ENCODE results near the gene CCDC201. TPM values are rescaled to one million over a fixed set of nuclear protein-coding genes. Genes with fewer than 3 reads are reported as not detected.
A peak's percentile ranks its signal among the peaks of the same experiment; 100 is the strongest.
"Not testable (repeated sequence)": the region's sequence is repeated elsewhere in the genome, so short reads cannot be mapped to it uniquely, and the experiment has no call there.

The CCDC201 gene
- total RNA-seq, 2 donors from 2014 or later = not detected

- not testable (repeated sequence) for H3K27ac ChIP-seq (ENCODE audit: low read depth, low read length); H3K4me3 ChIP-seq (ENCODE audit: low read length); H3K36me3 ChIP-seq (ENCODE audit: control insufficient read depth, insufficient read depth, low read length); H3K36me3 Mint-ChIP-seq (ENCODE audit: low read depth); H3K9ac ChIP-seq (ENCODE audit: extremely low read depth, low read length, poor library complexity, severe bottlenecking); H3K4me1 ChIP-seq (ENCODE audit: control insufficient read depth, insufficient read depth, low read length); H3K9me3 ChIP-seq (ENCODE audit: control insufficient read depth, low read length); H3K27ac Mint-ChIP-seq; H3K4me1 Mint-ChIP-seq; H3K27me3 Mint-ChIP-seq (ENCODE audit: insufficient read depth); H3K9me3 Mint-ChIP-seq; H3K4me3 Mint-ChIP-seq; H3K27me3 ChIP-seq (ENCODE audit: control insufficient read depth, insufficient read depth, low read length, poor library complexity, severe bottlenecking); DNase-seq
- 91 to 100% methylated on average over 1 to 18 of the region's 18 CpGs for WGBS, 2 experiments (ENCODE audit: insufficient coverage in 1 of 2, insufficient read length in 1 of 2)
These were observed 59.1 kb downstream of the CCDC201 start for GRCh38 chr7:45813771-45814170.

- H3K27ac Mint-ChIP-seq = no peak overlapping the region
- Histone ChIP-seq H3K27me3 (ENCODE audit: control insufficient read depth, insufficient read depth, low read length, poor library complexity, severe bottlenecking) (no peaks in the 10 kb centered on the region), H3K9me3 (ENCODE audit: control insufficient read depth, low read length) (no peaks in the 10 kb centered on the region), H3K4me1 (ENCODE audit: control insufficient read depth, insufficient read depth, low read length) (no peaks in the 10 kb centered on the region), H3K9ac (ENCODE audit: extremely low read depth, low read length, poor library complexity, severe bottlenecking) (no peak overlapping the region), H3K4me3 (ENCODE audit: low read length) (no peak overlapping the region), H3K27ac (ENCODE audit: low read depth, low read length) (no peak overlapping the region), H3K36me3 (ENCODE audit: control insufficient read depth, insufficient read depth, low read length) (no peaks in the 10 kb centered on the region)
- DNase-seq = no peak
- 90 to 100% methylated on average over 6 to 24 of the region's 24 CpGs for WGBS, 2 experiments (ENCODE audit: insufficient coverage in 1 of 2, insufficient read length in 1 of 2)
- no peaks in the 10 kb centered on the region for H3K27me3 Mint-ChIP-seq (ENCODE audit: insufficient read depth)
- no peaks in the 10 kb centered on the region for H3K9me3 Mint-ChIP-seq
- TF ChIP-seq, protein P1, sequence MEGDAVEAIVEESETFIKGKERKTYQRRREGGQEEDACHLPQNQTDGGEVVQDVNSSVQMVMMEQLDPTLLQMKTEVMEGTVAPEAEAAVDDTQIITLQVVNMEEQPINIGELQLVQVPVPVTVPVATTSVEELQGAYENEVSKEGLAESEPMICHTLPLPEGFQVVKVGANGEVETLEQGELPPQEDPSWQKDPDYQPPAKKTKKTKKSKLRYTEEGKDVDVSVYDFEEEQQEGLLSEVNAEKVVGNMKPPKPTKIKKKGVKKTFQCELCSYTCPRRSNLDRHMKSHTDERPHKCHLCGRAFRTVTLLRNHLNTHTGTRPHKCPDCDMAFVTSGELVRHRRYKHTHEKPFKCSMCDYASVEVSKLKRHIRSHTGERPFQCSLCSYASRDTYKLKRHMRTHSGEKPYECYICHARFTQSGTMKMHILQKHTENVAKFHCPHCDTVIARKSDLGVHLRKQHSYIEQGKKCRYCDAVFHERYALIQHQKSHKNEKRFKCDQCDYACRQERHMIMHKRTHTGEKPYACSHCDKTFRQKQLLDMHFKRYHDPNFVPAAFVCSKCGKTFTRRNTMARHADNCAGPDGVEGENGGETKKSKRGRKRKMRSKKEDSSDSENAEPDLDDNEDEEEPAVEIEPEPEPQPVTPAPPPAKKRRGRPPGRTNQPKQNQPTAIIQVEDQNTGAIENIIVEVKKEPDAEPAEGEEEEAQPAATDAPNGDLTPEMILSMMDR (conservative IDR thresholded peaks at IDR 0.05) = no peak
- no peak overlapping the region for H3K4me3 Mint-ChIP-seq
- no peaks in the 10 kb centered on the region for H3K4me1 Mint-ChIP-seq
- H3K36me3 Mint-ChIP-seq (ENCODE audit: low read depth) = no peaks in the 10 kb centered on the region
These were observed 59.9 kb downstream of the CCDC201 start for GRCh38 chr7:45812946-45813345.

- H3K36me3 ChIP-seq (ENCODE audit: control insufficient read depth, insufficient read depth, low read length); H3K4me3 ChIP-seq (ENCODE audit: low read length); H3K27me3 ChIP-seq (ENCODE audit: control insufficient read depth, insufficient read depth, low read length, poor library complexity, severe bottlenecking); H3K9me3 Mint-ChIP-seq; H3K27ac ChIP-seq (ENCODE audit: low read depth, low read length); H3K4me1 Mint-ChIP-seq; H3K9me3 ChIP-seq (ENCODE audit: control insufficient read depth, low read length); H3K4me3 Mint-ChIP-seq; H3K36me3 Mint-ChIP-seq (ENCODE audit: low read depth); H3K9ac ChIP-seq (ENCODE audit: extremely low read depth, low read length, poor library complexity, severe bottlenecking); H3K27ac Mint-ChIP-seq; H3K4me1 ChIP-seq (ENCODE audit: control insufficient read depth, insufficient read depth, low read length); H3K27me3 Mint-ChIP-seq (ENCODE audit: insufficient read depth): not testable (repeated sequence)
- DNase-seq = peak; percentile 50
- 93% methylated on average over 15 to 26 of the region's 26 CpGs for WGBS, 2 experiments (ENCODE audit: insufficient coverage in 1 of 2, insufficient read length in 1 of 2)
These were observed 61.1 kb downstream of the CCDC201 start for GRCh38 chr7:45811652-45812234.

DNA sequence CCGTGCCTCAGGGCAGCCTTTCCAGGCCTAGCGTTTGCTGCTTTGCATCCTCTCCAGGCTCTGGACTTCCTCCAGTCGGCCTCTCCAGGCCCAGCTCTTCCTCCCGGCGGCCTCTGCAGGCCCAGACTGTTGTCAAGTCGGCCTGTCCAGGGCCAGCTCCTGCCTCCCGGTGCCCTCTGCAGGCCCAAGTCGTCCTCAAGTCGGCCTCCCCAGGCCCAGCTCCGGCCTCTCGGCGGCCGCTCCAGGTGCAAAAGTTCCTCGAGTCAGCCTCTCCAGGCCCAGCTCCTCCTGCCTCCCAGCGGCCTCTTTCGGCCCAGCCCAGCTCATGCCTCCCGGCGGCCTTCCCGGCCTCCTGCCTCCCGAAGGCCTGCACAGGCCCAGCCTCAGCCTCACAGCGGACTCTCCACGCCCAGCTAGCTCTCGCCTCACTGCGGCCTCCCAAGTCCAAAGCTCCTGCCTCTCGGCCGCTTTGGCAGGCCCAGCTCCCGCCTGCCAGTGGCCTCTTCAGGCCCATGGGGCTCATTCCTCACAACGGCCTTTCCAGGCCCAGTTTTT lies 62.4 kb downstream of the CCDC201 start:
- H3K4me1 ChIP-seq (ENCODE audit: control insufficient read depth, insufficient read depth, low read length); H3K27ac ChIP-seq (ENCODE audit: low read depth, low read length); H3K9me3 Mint-ChIP-seq; DNase-seq; H3K27me3 Mint-ChIP-seq (ENCODE audit: insufficient read depth); H3K9me3 ChIP-seq (ENCODE audit: control insufficient read depth, low read length); H3K4me1 Mint-ChIP-seq; H3K27me3 ChIP-seq (ENCODE audit: control insufficient read depth, insufficient read depth, low read length, poor library complexity, severe bottlenecking); H3K36me3 ChIP-seq (ENCODE audit: control insufficient read depth, insufficient read depth, low read length); H3K36me3 Mint-ChIP-seq (ENCODE audit: low read depth); H3K27ac Mint-ChIP-seq; H3K9ac ChIP-seq (ENCODE audit: extremely low read depth, low read length, poor library complexity, severe bottlenecking); H3K4me3 Mint-ChIP-seq; H3K4me3 ChIP-seq (ENCODE audit: low read length): not testable (repeated sequence)
- 94 to 95% methylated on average over 12 to 27 of the region's 28 CpGs for WGBS, 2 experiments (ENCODE audit: insufficient coverage in 1 of 2, insufficient read length in 1 of 2)

Other genes with a start within 250 kb of the CCDC201 start
- not detected for gene IGFBP1, start 15.4 kb upstream of the CCDC201 start, total RNA-seq
- 10 to 100 TPM in 1 of 2 donors, 1 to 10 TPM in 1; 7.4 to 20.3 TPM for gene IGFBP3, start 48.2 kb upstream of the CCDC201 start, total RNA-seq

Measured in endodermal cell (in vitro differentiated cells).